WTC11 (cell line): ENCODE data around the gene RNF113B. TPM values are rescaled to one million over a fixed set of nuclear protein-coding genes. Genes with fewer than 3 reads are reported as not detected.

Experiments used
- ATAC-seq: fragments of 200-7000 bp; cut with Tn5 transposase; 2 replicates; pipeline ENCODE4 v1.10.0; 2021; ENCODE audit warnings: mild to moderate bottlenecking, moderate library complexity
- CTCF ChIA-PET: fragments of 300-600 bp; sonication (Branson Sonifier 250); formaldehyde crosslinking; loops from one replicate; lab custom pipeline; 2021; ENCODE audit warnings: antibody characterized with exemption; lab: Charles Lee
- POLR2A ChIA-PET: fragments of 350-600 bp; sonication (Branson Sonifier 250); formaldehyde crosslinking; loops from one replicate; lab custom pipeline; 2021; ENCODE audit warnings: antibody characterized with exemption; lab: Charles Lee
- DNase-seq: peaks from one replicate; pipeline ENCODE4 v3.0.0; 2021; ENCODE audit warnings: low spot score
- H3K27ac Mint-ChIP-seq: 2 replicates; pipeline ENCODE4 v1.8.0; 2021; ENCODE audit warnings: mixed read lengths
- H3K27me3 Mint-ChIP-seq: 2 replicates; pipeline ENCODE4 v1.8.0; 2021; ENCODE audit warnings: low read depth, mild to moderate bottlenecking, moderate library complexity, mixed read lengths
- H3K36me3 Mint-ChIP-seq: 2 replicates; pipeline ENCODE4 v1.8.0; 2021; ENCODE audit warnings: mixed read lengths
- H3K4me1 Mint-ChIP-seq: 2 replicates; pipeline ENCODE4 v1.8.0; 2022; ENCODE audit warnings: mixed read lengths
- H3K4me3 Mint-ChIP-seq: 2 replicates; pipeline ENCODE4 v1.8.0; 2021; ENCODE audit warnings: mild to moderate bottlenecking, moderate library complexity, mixed read lengths
- H3K9me3 Mint-ChIP-seq: 2 replicates; pipeline ENCODE4 v1.8.0; 2021; ENCODE audit warnings: mixed read lengths
- CBFB ChIP-seq: sonication (generic); formaldehyde crosslinking; IDR thresholded peaks from 2 replicates; pipeline ENCODE4 v1.8.1; 2022; ENCODE audit warnings: mild to moderate bottlenecking, low read depth, missing genetic modification reagents
- EMX1 ChIP-seq: fragments of 250-450 bp; sonication (Bioruptor Pico); IDR thresholded peaks from 2 replicates; pipeline ENCODE4 v1.8.0; 2021; ENCODE audit warnings: mild to moderate bottlenecking
- ETV6 ChIP-seq: sonication (generic); formaldehyde crosslinking; IDR thresholded peaks from 2 replicates; pipeline ENCODE4 v1.8.1; 2022; ENCODE audit warnings: mild to moderate bottlenecking, missing genetic modification reagents
- FOXJ3 ChIP-seq: sonication (generic); formaldehyde crosslinking; IDR thresholded peaks from 2 replicates; pipeline ENCODE4 v1.9.0; 2021; ENCODE audit warnings: missing genetic modification reagents, mild to moderate bottlenecking, borderline replicate concordance
- FOXK1 ChIP-seq: sonication (generic); formaldehyde crosslinking; IDR thresholded peaks from 2 replicates; pipeline ENCODE4 v1.8.0; 2022; ENCODE audit warnings: mild to moderate bottlenecking, moderate library complexity, missing genetic modification reagents
- GRHL2 ChIP-seq: fragments of 250-450 bp; sonication (Bioruptor Pico); IDR thresholded peaks from 2 replicates; pipeline ENCODE4 v1.8.0; 2022; ENCODE audit warnings: mild to moderate bottlenecking, moderate library complexity; ENCODE audit not compliant: insufficient replicate concordance, severe bottlenecking
- GTF2I ChIP-seq: fragments of 250-450 bp; sonication (Bioruptor Pico); conservative IDR thresholded peaks from 2 replicates; pipeline ENCODE4 v1.4.0; 2021; ENCODE audit warnings: mild to moderate bottlenecking
- MXD4 ChIP-seq: fragments of 250-450 bp; sonication (Bioruptor Pico); IDR thresholded peaks from 2 replicates; pipeline ENCODE4 v1.8.0; 2021; ENCODE audit warnings: mild to moderate bottlenecking, moderate library complexity, borderline replicate concordance
- NR1H2 ChIP-seq: sonication (generic); formaldehyde crosslinking; IDR thresholded peaks from 2 replicates; pipeline ENCODE4 v1.9.0; 2021; ENCODE audit warnings: mild to moderate bottlenecking, moderate library complexity, missing genetic modification reagents
- NR3C1 ChIP-seq: sonication (generic); formaldehyde crosslinking; conservative IDR thresholded peaks from 2 replicates; pipeline ENCODE4 v1.8.1; 2023; ENCODE audit warnings: low read depth, mild to moderate bottlenecking, missing genetic modification reagents
- RORB ChIP-seq: fragments of 250-450 bp; sonication (Bioruptor Pico); IDR thresholded peaks from 2 replicates; pipeline ENCODE4 v1.9.0; 2021; ENCODE audit warnings: mild to moderate bottlenecking
- SP1 ChIP-seq: sonication (generic); formaldehyde crosslinking; conservative IDR thresholded peaks from 2 replicates; pipeline ENCODE4 v1.8.1; 2022; ENCODE audit warnings: missing genetic modification reagents
- ZNF121 ChIP-seq: sonication (generic); formaldehyde crosslinking; IDR thresholded peaks from 2 replicates; pipeline ENCODE4 v1.8.0; 2023; ENCODE audit warnings: missing genetic modification reagents
- total RNA-seq: library from RNA; stranded (reverse); gene quantifications from 3 replicates; pipeline ENCODE4 v1.2.3, GENCODE V29; 2021
- TF ChIP-seq, protein P1 (sequence below): fragments of 250-450 bp; sonication (Bioruptor Pico); IDR thresholded peaks from 2 replicates; pipeline ENCODE4 v2.1.2; 2022; ENCODE audit warnings: mild to moderate bottlenecking, moderate library complexity
- TF ChIP-seq, protein P2 (sequence below): fragments of 250-450 bp; sonication (Bioruptor Pico); IDR thresholded peaks from 2 replicates; pipeline ENCODE4 v1.9.0; 2021; ENCODE audit warnings: mild to moderate bottlenecking
- TF ChIP-seq, protein P3 (sequence below): sonication (generic); formaldehyde crosslinking; IDR thresholded peaks from 2 replicates; pipeline ENCODE4 v1.8.0; 2022; ENCODE audit warnings: mild to moderate bottlenecking, missing genetic modification reagents
- TF ChIP-seq, protein P4 (sequence below): sonication (generic); formaldehyde crosslinking; IDR thresholded peaks from 2 replicates; pipeline ENCODE4 v1.8.0; 2023; ENCODE audit warnings: missing genetic modification reagents, mild to moderate bottlenecking, borderline replicate concordance
- TF ChIP-seq, protein P5 (sequence below): sonication (generic); formaldehyde crosslinking; IDR thresholded peaks from 2 replicates; pipeline ENCODE4 v1.8.1; 2023; ENCODE audit warnings: mild to moderate bottlenecking, missing genetic modification reagents
- TF ChIP-seq, protein P6 (sequence below): sonication (generic); formaldehyde crosslinking; IDR thresholded peaks from 2 replicates; pipeline ENCODE4 v1.8.0; 2022; ENCODE audit warnings: mild to moderate bottlenecking, missing genetic modification reagents
- TF ChIP-seq, protein P7 (sequence below): sonication (generic); formaldehyde crosslinking; IDR thresholded peaks from 2 replicates; pipeline ENCODE4 v1.8.0; 2022; ENCODE audit warnings: mild to moderate bottlenecking, missing genetic modification reagents
- TF ChIP-seq, protein P8 (sequence below): sonication (generic); formaldehyde crosslinking; IDR thresholded peaks from 2 replicates; pipeline ENCODE4 v1.8.0; 2022; ENCODE audit warnings: missing genetic modification reagents

The RNF113B gene
- total RNA-seq, 1 experiment from 2014 or later: not detected

DNA sequence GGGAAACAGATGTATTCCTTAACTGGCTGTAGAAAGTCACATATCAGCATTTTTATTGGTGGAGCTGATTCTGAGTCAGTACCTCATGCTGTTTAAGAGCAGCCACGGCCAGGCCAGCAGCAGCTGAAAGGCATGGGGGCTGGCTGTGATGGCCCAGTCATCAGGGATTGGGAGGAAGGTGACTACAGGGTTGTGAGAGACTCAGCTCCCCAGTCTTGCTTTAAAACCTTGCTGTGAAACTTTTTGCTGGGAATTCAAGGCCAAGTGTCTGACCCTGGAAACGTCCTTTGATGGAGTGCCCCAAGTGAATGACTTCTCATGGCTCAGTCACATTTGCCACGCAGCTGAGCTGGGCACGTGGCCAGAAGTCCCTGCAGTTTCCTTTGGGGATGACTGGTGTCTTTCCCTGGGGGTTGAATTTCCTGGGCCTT is 39.1 kb upstream of the RNF113B start:
- Mint-ChIP-seq H3K27ac (no peak overlapping the region), H3K4me3 (no peak overlapping the region), H3K36me3 (peaks cover 16% of the 10 kb centered on the region), H3K27me3 (no peaks in the 10 kb centered on the region), H3K9me3 (peaks cover 7% of the 10 kb centered on the region), H3K4me1 (peaks cover 51% of the 10 kb centered on the region)
- no peak for ATAC-seq
- no peak for TF ChIP-seq EMX1 (CRISPR knock-in tag)
- TF ChIP-seq, protein P1, sequence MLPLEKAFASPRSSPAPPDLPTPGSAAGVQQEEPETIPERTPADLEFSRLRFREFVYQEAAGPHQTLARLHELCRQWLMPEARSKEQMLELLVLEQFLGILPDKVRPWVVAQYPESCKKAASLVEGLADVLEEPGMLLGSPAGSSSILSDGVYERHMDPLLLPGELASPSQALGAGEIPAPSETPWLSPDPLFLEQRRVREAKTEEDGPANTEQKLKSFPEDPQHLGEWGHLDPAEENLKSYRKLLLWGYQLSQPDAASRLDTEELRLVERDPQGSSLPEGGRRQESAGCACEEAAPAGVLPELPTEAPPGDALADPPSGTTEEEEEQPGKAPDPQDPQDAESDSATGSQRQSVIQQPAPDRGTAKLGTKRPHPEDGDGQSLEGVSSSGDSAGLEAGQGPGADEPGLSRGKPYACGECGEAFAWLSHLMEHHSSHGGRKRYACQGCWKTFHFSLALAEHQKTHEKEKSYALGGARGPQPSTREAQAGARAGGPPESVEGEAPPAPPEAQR: no peak
- TF ChIP-seq SP1: no peak
- peak; percentile 44; the same call in 1 of the 2 replicates for TF ChIP-seq ZNF121 (CRISPR knock-in tag)
- TF ChIP-seq FOXJ3 (CRISPR knock-in tag): no peak
- no peak for TF ChIP-seq RORB (CRISPR knock-in tag)
- no peak for TF ChIP-seq CBFB
- TF ChIP-seq, protein P2, sequence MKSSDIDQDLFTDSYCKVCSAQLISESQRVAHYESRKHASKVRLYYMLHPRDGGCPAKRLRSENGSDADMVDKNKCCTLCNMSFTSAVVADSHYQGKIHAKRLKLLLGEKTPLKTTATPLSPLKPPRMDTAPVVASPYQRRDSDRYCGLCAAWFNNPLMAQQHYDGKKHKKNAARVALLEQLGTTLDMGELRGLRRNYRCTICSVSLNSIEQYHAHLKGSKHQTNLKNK (CRISPR knock-in tag): no peak
- ChIA-PET POLR2A (no interaction called here), CTCF (no interaction called here)
- no peak for DNase-seq

DNA sequence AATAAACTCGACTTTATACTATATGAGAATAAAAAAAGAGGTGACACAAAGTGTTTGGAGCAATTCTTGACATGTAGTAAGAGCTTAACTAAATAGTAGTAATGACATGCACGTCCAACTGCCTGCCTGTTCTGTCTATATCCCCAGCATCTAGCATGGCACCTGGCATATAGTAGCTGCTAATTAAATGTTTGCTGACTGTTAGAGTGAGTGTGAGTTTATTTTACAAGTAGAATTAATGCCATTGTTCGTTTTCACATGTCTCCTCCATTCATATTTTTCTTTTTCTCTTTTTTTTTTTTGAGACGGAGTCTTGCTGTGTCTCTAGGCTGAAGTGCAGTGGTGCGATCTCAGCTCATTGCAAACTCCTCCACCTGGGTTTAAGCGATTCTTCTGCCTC is 38.4 kb upstream of the RNF113B start:
- POLR2A ChIA-PET: no interaction called here
- H3K36me3 Mint-ChIP-seq: peaks cover 23% of the 10 kb centered on the region
- no peak overlapping the region for H3K4me3 Mint-ChIP-seq
- H3K27ac Mint-ChIP-seq: no peak overlapping the region
- no peaks in the 10 kb centered on the region for H3K27me3 Mint-ChIP-seq
- TF ChIP-seq, protein P3, sequence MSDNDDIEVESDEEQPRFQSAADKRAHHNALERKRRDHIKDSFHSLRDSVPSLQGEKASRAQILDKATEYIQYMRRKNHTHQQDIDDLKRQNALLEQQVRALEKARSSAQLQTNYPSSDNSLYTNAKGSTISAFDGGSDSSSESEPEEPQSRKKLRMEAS (CRISPR knock-in tag): no peak
- TF ChIP-seq GTF2I (CRISPR knock-in tag) (no peak), NR1H2 (CRISPR knock-in tag) (no peak), FOXK1 (CRISPR knock-in tag) (no peak), NR3C1 (no peak)
- peaks cover 45% of the 10 kb centered on the region for H3K4me1 Mint-ChIP-seq
- ATAC-seq (no peak), DNase-seq (no peak)
- CTCF ChIA-PET: no interaction called here
- peaks cover 13% of the 10 kb centered on the region for H3K9me3 Mint-ChIP-seq

DNA sequence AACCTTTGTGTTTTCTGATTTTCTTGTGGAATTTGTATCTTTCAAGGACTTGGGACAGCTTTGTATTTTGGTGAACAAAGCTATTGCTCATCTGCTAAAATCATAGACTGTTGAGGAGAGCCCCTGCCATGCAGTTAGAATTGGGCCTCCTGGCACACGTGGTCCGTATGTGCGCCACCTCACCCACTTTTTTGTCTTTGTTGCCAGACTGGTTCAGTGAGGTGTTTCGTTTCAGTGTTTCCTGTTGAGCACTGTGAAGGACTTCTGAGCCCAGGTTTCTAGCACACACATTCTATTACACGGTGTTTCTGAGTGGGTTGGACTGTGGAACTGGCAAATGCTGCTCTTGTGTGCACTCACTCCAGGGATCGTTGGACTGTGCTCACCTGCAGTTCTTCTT is 37.6 kb upstream of the RNF113B start:
- CTCF ChIA-PET: no interaction called here
- DNase-seq: no peak
- POLR2A ChIA-PET: no interaction called here
- peaks cover 28% of the 10 kb centered on the region for H3K36me3 Mint-ChIP-seq
- H3K27ac Mint-ChIP-seq: no peak overlapping the region
- no peaks in the 10 kb centered on the region for H3K27me3 Mint-ChIP-seq
- no peak for ATAC-seq
- no peak overlapping the region for H3K4me3 Mint-ChIP-seq
- peaks cover 18% of the 10 kb centered on the region for H3K9me3 Mint-ChIP-seq
- peaks cover 44% of the 10 kb centered on the region for H3K4me1 Mint-ChIP-seq
- TF ChIP-seq, protein P4, sequence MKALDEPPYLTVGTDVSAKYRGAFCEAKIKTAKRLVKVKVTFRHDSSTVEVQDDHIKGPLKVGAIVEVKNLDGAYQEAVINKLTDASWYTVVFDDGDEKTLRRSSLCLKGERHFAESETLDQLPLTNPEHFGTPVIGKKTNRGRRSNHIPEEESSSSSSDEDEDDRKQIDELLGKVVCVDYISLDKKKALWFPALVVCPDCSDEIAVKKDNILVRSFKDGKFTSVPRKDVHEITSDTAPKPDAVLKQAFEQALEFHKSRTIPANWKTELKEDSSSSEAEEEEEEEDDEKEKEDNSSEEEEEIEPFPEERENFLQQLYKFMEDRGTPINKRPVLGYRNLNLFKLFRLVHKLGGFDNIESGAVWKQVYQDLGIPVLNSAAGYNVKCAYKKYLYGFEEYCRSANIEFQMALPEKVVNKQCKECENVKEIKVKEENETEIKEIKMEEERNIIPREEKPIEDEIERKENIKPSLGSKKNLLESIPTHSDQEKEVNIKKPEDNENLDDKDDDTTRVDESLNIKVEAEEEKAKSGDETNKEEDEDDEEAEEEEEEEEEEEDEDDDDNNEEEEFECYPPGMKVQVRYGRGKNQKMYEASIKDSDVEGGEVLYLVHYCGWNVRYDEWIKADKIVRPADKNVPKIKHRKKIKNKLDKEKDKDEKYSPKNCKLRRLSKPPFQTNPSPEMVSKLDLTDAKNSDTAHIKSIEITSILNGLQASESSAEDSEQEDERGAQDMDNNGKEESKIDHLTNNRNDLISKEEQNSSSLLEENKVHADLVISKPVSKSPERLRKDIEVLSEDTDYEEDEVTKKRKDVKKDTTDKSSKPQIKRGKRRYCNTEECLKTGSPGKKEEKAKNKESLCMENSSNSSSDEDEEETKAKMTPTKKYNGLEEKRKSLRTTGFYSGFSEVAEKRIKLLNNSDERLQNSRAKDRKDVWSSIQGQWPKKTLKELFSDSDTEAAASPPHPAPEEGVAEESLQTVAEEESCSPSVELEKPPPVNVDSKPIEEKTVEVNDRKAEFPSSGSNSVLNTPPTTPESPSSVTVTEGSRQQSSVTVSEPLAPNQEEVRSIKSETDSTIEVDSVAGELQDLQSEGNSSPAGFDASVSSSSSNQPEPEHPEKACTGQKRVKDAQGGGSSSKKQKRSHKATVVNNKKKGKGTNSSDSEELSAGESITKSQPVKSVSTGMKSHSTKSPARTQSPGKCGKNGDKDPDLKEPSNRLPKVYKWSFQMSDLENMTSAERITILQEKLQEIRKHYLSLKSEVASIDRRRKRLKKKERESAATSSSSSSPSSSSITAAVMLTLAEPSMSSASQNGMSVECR: no peak
- TF ChIP-seq GRHL2 (CRISPR knock-in tag) (no peak), ETV6 (CRISPR knock-in tag) (no peak), NR1H2 (CRISPR knock-in tag) (no peak), MXD4 (CRISPR knock-in tag) (no peak)
- TF ChIP-seq, protein P5, sequence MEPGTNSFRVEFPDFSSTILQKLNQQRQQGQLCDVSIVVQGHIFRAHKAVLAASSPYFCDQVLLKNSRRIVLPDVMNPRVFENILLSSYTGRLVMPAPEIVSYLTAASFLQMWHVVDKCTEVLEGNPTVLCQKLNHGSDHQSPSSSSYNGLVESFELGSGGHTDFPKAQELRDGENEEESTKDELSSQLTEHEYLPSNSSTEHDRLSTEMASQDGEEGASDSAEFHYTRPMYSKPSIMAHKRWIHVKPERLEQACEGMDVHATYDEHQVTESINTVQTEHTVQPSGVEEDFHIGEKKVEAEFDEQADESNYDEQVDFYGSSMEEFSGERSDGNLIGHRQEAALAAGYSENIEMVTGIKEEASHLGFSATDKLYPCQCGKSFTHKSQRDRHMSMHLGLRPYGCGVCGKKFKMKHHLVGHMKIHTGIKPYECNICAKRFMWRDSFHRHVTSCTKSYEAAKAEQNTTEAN (CRISPR knock-in tag): no peak
- TF ChIP-seq, protein P6, sequence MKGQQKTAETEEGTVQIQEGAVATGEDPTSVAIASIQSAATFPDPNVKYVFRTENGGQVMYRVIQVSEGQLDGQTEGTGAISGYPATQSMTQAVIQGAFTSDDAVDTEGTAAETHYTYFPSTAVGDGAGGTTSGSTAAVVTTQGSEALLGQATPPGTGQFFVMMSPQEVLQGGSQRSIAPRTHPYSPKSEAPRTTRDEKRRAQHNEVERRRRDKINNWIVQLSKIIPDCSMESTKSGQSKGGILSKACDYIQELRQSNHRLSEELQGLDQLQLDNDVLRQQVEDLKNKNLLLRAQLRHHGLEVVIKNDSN (CRISPR knock-in tag): no peak
- TF ChIP-seq, protein P7, sequence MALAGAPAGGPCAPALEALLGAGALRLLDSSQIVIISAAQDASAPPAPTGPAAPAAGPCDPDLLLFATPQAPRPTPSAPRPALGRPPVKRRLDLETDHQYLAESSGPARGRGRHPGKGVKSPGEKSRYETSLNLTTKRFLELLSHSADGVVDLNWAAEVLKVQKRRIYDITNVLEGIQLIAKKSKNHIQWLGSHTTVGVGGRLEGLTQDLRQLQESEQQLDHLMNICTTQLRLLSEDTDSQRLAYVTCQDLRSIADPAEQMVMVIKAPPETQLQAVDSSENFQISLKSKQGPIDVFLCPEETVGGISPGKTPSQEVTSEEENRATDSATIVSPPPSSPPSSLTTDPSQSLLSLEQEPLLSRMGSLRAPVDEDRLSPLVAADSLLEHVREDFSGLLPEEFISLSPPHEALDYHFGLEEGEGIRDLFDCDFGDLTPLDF (CRISPR knock-in tag): no peak
- TF ChIP-seq, protein P8, sequence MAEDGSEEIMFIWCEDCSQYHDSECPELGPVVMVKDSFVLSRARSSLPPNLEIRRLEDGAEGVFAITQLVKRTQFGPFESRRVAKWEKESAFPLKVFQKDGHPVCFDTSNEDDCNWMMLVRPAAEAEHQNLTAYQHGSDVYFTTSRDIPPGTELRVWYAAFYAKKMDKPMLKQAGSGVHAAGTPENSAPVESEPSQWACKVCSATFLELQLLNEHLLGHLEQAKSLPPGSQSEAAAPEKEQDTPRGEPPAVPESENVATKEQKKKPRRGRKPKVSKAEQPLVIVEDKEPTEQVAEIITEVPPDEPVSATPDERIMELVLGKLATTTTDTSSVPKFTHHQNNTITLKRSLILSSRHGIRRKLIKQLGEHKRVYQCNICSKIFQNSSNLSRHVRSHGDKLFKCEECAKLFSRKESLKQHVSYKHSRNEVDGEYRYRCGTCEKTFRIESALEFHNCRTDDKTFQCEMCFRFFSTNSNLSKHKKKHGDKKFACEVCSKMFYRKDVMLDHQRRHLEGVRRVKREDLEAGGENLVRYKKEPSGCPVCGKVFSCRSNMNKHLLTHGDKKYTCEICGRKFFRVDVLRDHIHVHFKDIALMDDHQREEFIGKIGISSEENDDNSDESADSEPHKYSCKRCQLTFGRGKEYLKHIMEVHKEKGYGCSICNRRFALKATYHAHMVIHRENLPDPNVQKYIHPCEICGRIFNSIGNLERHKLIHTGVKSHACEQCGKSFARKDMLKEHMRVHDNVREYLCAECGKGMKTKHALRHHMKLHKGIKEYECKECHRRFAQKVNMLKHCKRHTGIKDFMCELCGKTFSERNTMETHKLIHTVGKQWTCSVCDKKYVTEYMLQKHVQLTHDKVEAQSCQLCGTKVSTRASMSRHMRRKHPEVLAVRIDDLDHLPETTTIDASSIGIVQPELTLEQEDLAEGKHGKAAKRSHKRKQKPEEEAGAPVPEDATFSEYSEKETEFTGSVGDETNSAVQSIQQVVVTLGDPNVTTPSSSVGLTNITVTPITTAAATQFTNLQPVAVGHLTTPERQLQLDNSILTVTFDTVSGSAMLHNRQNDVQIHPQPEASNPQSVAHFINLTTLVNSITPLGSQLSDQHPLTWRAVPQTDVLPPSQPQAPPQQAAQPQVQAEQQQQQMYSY (CRISPR knock-in tag): no peak
